Islet of Langerhans (tissue), 1 donor: ENCODE measurements around the gene SMURF2.
"Not testable (repeated sequence)": the region's sequence is repeated elsewhere in the genome, so short reads cannot be mapped to it uniquely, and the experiment has no call there.

ENCODE experiments used
- FAIRE-seq: peaks from one replicate; lab custom pipeline; 2011; peaks lifted over from hg19 to GRCh38; lab: Jason Lieb, UNC

SMURF2 gene

GRCh38 chr17:64596439-64596838 lies 65.7 kb downstream of the SMURF2 start:
- no peak for FAIRE-seq

DNA sequence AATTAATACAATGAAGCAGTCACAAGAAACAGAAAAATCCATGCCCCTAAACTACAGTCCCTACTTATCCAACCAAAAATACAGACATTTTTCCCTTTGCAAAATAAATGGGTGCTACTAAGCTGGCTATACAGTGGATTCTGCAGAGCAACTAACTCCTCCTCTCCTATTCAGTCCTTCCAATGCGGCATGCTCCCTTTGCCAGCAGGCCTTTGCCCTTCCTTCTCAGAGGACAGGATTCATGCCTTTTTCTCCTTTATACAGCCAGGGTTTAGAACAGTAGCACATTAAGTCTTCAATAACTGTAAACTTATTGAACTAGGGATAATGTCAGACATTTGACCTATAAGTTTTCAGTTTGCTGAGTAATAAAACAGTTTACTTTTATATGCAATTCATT lies 70.2 kb downstream of the SMURF2 start:
- FAIRE-seq: no peak

- FAIRE-seq: no peak
These were observed 77.0 kb downstream of the SMURF2 start for GRCh38 chr17:64585146-64585545.

DNA sequence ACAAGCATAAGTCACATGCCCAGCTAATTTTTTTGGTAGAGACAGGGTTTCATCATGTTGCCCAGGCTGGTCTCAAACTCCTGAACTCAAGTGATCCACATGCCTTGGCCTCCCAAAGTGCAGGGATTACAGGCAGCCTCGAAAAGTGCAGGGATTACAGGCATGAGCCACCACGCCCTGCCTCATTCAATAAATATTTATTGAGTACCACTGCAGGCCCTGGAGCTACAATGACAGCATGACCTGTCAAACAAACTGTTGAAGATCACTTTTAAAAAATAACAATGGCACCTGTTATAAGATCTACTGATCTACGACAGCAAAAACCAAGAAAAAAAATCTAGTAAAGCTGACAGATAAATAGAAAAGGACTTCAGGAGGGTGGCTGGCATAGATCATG lies 79.1 kb downstream of the SMURF2 start:
- no peak for FAIRE-seq

DNA sequence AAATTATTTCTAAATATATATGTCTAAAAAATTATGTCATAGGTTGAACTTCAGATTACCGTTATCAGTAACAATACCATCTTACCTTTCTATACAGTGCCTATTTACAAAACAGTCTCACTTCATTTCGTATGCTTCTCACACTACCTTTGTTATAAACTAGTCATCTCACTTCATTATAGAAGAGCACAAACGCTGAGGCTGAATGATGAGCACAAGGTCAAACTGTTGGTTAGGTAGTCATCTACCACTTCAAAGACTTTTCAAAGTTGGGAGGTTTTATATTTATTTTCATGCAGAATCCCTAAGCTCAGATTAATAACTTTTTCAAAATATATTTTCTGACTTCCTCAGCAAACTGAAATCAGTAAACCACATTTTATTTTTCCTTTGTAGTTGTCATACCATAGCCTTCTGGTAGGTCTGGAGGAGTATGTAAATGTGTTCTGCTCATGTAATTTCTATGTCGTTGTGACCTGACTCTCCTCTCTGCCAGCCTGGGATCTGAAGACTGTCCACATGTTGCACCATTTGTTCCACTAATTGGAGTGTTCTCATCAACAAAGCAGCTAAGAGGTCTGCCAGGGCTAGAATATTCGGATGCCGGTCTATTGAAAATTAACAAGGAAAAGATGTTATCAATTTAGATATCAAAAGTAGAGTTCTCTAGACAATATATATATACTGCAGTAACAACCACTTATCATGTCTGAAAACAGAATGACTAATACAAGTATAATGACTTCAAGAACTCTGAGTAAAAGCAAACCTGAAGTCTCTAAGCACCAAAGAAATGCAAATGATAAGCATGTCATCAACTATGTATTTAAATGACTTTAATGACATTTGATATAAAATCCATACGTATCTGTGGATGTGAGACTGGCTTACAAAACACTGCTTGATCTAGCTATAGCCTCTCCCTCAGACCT lies 81.5 kb downstream of the SMURF2 start:
- FAIRE-seq: no peak

DNA sequence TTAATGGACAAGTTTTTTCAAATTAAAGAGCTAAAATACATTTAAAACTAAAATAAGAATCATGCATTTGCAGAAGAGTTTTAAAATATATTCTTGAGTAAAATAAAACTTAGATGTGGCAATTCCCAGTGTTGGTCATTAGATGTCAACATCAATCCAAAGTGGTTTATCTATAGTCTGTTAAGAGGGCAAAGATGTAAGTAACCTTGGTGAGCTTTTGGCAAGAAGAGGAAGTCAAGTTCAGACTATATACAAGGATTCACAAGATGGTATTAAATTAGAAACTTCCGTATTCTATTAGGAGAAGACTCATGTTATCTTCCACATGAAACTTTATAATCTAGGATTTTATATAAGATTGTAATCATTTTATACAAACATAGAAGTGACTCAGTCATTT lies 82.2 kb downstream of the SMURF2 start:
- no peak for FAIRE-seq

- not testable (repeated sequence) for FAIRE-seq
These were observed 85.1 kb downstream of the SMURF2 start for GRCh38 chr17:64577025-64577424.

- FAIRE-seq: no peak
These were observed 86.7 kb downstream of the SMURF2 start for GRCh38 chr17:64575431-64575830.

DNA sequence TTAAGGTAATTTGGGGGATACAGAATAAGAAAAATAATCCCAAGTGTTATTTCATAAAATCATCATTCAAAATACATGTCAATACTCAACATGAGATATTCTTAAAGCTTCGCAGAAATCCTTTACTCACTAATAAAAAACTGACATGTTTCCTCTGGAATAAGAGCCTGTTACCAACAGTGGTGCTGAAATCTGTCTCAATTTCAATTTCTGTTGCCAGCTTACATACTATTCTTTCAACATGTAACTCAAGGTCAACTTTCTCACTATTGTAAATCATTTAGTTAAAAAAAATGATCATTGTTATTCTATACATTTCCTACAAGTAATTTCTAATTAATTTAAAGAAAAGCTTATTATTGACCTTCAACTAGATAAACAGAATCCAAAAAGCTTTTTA lies 87.5 kb downstream of the SMURF2 start:
- no peak for FAIRE-seq

GRCh38 chr17:64573214-64573613 lies 88.9 kb downstream of the SMURF2 start:
- no peak for FAIRE-seq

GRCh38 chr17:64572682-64573154 lies 89.4 kb downstream of the SMURF2 start:
- no peak for FAIRE-seq

GRCh38 chr17:64571746-64572145 lies 90.4 kb downstream of the SMURF2 start:
- no peak for FAIRE-seq

GRCh38 chr17:64565563-64565962 lies 96.5 kb downstream of the SMURF2 start:
- FAIRE-seq: peak; percentile 38

GRCh38 chr17:64564098-64564497 lies 98.0 kb downstream of the SMURF2 start:
- FAIRE-seq: no peak

GRCh38 chr17:64555281-64555680 lies 106.8 kb downstream of the SMURF2 start:
- FAIRE-seq: no peak

GRCh38 chr17:64554028-64554637 lies 108.0 kb downstream of the SMURF2 start:
- FAIRE-seq: no peak

DNA sequence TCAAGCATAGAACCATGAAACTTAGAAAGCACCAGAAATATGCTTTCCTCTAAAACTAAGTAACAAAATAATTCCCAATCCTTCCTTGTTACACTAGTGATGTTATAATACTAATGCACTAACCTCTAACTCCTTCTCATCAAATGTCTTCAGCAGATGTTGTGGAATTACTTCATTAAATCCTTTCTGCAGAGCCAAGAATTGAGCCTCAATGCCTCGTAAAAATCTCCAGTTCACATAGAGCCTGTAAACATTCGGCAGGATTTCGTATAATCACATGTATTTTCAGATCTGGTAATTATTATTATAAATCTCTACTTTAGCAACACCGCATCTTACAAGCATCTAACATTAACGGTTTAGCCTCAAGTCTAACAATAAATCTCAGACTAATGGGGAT lies 110.6 kb downstream of the SMURF2 start:
- FAIRE-seq: no peak

DNA sequence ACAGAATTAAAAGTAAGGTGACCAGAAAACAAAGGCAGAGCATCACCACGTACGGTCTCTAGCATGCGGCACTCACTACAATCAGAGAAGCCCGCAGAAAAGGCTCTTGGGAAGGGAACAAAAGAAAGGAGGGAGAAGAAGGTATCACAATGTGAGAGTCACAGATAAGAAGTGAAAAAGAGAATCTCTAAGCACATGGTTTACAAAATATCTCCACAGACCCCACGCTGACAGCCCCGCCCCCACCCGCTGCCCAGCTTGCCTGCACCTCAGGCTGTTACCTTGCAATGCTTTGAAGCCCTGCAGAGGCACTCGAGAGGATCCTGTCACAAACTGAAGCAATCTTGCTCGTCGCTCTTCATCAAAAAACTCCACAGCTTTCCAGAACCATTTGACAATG lies 114.8 kb downstream of the SMURF2 start:
- no peak for FAIRE-seq

DNA sequence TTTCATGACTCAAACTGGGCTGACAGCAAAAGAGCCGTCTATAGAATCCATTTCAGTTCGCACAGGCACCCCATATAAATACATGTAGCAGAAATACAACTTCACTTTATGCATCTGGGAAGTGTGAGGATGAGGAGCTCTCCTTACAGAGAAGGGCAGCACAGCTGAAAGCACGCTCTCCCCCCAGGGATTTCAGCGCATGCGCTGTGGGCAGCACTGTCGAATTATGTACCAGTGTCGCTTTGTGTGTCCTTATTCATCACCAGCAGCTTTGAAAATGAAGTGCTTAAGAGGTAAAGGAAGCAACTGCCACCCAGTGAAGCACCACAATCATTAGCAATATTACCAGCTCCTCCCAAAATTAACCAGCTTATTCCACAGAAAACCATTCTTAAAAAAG lies 115.4 kb downstream of the SMURF2 start:
- FAIRE-seq: no peak

GRCh38 chr17:64544742-64545141 lies 117.4 kb downstream of the SMURF2 start:
- FAIRE-seq: no peak

GRCh38 chr17:64540118-64540776 lies 121.9 kb downstream of the SMURF2 start:
- FAIRE-seq: no peak

GRCh38 chr17:64538508-64539130 lies 123.5 kb downstream of the SMURF2 start:
- FAIRE-seq: no peak

DNA sequence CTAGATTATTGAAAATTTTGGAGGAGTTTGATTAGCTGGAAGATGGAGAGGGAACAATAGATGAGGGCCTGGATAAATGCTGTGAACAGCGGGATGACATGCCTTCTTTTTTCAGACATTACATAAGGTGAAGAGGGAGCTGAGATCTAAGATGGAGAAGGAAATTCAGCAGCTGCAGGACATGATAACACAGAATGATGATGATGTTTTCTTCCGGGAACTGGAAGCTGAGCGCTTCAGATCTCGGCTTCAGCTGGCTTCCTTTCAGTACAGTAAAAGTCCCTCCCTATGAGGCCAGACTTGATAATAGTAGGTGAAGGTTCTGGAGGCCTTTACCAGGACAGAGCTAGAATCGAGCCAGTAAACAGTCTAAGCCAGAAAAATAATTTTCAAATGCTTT lies 124.6 kb downstream of the SMURF2 start:
- FAIRE-seq: no peak
